Measurements from ENCODE around the gene ATP1B1. TPM values are rescaled to one million over a fixed set of nuclear protein-coding genes. Genes with fewer than 3 reads are reported as not detected.

Gene ATP1B1
- total and polyA plus RNA-seq, 2 of the 8 experiments (the other 6 are each of a cell fraction or from before 2014, with no cell fraction given) = 16.3 to 76.5 TPM

DNA sequence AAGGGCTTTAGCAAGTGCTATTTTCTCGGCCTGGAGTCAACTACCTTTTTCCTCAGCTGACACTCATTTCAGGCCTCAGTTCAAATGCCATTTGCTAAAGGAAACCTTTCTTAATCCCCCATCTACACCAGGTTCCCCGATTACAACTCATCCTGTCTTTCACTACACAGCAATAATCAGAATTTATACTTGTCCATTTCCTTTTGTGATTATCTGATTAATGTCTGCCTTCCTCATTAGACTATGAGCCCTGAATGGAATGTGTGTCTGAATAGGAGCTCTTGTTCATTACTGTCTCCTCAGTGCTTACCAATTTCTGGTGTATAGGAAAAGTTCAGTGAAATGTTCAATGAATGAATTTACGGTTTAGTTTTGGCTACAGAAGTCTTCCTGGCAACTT lies 36.9 kb downstream of the ATP1B1 start (continued):
- TF ChIP-seq ZNF274 (IDR thresholded peaks at IDR 0.05; ENCODE audit: borderline replicate concordance, extremely low read depth, low read length) = no peak
- TF ChIP-seq, protein P1, sequence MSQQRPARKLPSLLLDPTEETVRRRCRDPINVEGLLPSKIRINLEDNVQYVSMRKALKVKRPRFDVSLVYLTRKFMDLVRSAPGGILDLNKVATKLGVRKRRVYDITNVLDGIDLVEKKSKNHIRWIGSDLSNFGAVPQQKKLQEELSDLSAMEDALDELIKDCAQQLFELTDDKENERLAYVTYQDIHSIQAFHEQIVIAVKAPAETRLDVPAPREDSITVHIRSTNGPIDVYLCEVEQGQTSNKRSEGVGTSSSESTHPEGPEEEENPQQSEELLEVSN (IDR thresholded peaks at IDR 0.05) = no peak
- no peak for TF ChIP-seq SIRT6 (IDR thresholded peaks at IDR 0.05; ENCODE audit: low read length)
- TF ChIP-seq FOSL1 (IDR thresholded peaks at IDR 0.05; ENCODE audit: insufficient read depth, low read depth, low read length) = no peak
- no peak for TF ChIP-seq EZH2 (IDR thresholded peaks at IDR 0.05; ENCODE audit: low read depth, low read length, severe bottlenecking)

All from H1 (cell line).